Esophagus squamous epithelium (tissue), 5 donors: ENCODE measurements around the gene DIS3. TPM values are rescaled to one million over a fixed set of nuclear protein-coding genes. Genes with fewer than 3 reads are reported as not detected.
"Not testable (repeated sequence)": the region's sequence is repeated elsewhere in the genome, so short reads cannot be mapped to it uniquely, and the experiment has no call there.

ENCODE experiments used
- DNase-seq: peaks from one replicate; lab custom pipeline; 2025; lab: John Stamatoyannopoulos, UW
- H3K27ac ChIP-seq, 4 donors: fragments of 200-600 bp; sonication (generic); one replicate each; pipeline ENCODE4 v1.5.1; 2016 to 2019; ENCODE audit warnings: mild to moderate bottlenecking in 1 of 4
- H3K27me3 ChIP-seq, 4 donors: fragments of 200-600 bp; sonication (generic); 1 replicate in 3 of 4; 2 replicates in 1 of 4; pipeline versions ENCODE4 v1.5.1 to v1.6.0; 2017 to 2021; ENCODE audit warnings: antibody characterized with exemption in 1 of 4
- H3K36me3 ChIP-seq, 3 donors: fragments of 200-600 bp; sonication (generic); one replicate each; pipeline ENCODE4 v1.5.1; 2016 to 2019
- H3K4me1 ChIP-seq, 3 donors: fragments of 200-600 bp; sonication (generic); one replicate each; pipeline ENCODE4 v1.5.1; 2017 to 2019
- H3K4me3 ChIP-seq, 4 donors: fragments of 200-600 bp; sonication (generic); 1 replicate in 3 of 4; 2 replicates in 1 of 4; pipeline ENCODE4 v1.5.1; 2016 to 2019; ENCODE audit warnings: mild to moderate bottlenecking in 2 of 4, moderate library complexity in 1 of 4
- H3K9me3 ChIP-seq, 3 donors: fragments of 200-600 bp; sonication (generic); one replicate each; pipeline ENCODE4 v1.5.1; 2016 to 2019
- POLR2A ChIP-seq, 4 donors: fragments of 450-650 bp; IDR thresholded peaks; one replicate each; pipeline ENCODE4 v1.6.1; 2017; ENCODE audit warnings: antibody characterized with exemption in 4 of 4, mild to moderate bottlenecking in 4 of 4, moderate library complexity in 3 of 4
- WGBS, 2 donors: methylation state at CpG; one replicate each; pipeline ENCODE4 v1.1.5; 2018; 5-methylcytosine and 5-hydroxymethylcytosine counted together
- intact Hi-C: fragments of 100-400 bp; cut with DNase I; formaldehyde crosslinking; loops from one replicate; pipeline ENCODE4 v1.15.0; 2022
- total RNA-seq, 4 donors: library from RNA; depleted of rRNA; stranded (reverse); fragments of >200 nt; gene quantifications; one replicate each; pipeline ENCODE4 v1.1.0, GENCODE V29; 2016
- TF ChIP-seq, protein P1 (sequence below), 6 experiments: fragments of 450-650 bp in 4 of 6; fragments of 200-600 bp in 2 of 6; sonication (generic) in 2 of 6; IDR thresholded peaks; one replicate each; pipeline ENCODE4 v1.5.1; 2016 to 2019; ENCODE audit warnings: antibody characterized with exemption in 6 of 6, mild to moderate bottlenecking in 4 of 6, moderate library complexity in 4 of 6
- donor health status: DM: yes; HTN: yes; CAD: no.

Gene DIS3
- total RNA-seq, 4 donors from 2014 or later: 21.0 to 36.7 (median 32.5) TPM

DNA sequence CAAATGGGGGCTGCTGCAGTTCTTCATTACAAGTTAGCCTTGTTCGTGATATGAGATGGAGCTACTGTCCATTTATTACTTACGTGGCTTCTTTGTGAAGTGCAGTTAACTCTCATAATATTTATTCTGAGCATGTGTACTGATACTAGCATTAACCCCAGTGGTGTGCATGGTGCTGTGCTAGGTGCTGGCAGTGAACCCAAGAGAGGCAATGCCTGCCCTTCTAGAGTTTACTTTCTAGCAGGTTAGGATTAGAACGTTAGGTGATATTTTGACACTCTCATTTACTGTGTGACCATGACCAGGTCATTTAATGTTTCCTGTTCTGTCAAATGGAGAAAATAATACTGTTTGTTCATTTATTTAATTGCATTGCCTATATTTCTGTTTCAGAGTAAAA is 17.1 kb upstream of the DIS3 start:
- Histone ChIP-seq H3K9me3 (no peaks in the 10 kb centered on the region), H3K27ac (no peak overlapping the region), H3K27me3 (no peaks in the 10 kb centered on the region), H3K4me3 (no peak overlapping the region), H3K4me1 (peaks cover 0 to 15% (median 0%) of the 10 kb centered on the region in 3 donors), H3K36me3 (peaks cover 4 to 88% (median 5%) of the 10 kb centered on the region in 3 donors)
- 63 to 80% methylated on average over 3 of the region's 3 CpGs for WGBS, 2 donors
- TF ChIP-seq, protein P1, sequence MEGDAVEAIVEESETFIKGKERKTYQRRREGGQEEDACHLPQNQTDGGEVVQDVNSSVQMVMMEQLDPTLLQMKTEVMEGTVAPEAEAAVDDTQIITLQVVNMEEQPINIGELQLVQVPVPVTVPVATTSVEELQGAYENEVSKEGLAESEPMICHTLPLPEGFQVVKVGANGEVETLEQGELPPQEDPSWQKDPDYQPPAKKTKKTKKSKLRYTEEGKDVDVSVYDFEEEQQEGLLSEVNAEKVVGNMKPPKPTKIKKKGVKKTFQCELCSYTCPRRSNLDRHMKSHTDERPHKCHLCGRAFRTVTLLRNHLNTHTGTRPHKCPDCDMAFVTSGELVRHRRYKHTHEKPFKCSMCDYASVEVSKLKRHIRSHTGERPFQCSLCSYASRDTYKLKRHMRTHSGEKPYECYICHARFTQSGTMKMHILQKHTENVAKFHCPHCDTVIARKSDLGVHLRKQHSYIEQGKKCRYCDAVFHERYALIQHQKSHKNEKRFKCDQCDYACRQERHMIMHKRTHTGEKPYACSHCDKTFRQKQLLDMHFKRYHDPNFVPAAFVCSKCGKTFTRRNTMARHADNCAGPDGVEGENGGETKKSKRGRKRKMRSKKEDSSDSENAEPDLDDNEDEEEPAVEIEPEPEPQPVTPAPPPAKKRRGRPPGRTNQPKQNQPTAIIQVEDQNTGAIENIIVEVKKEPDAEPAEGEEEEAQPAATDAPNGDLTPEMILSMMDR (IDR thresholded peaks at IDR 0.05): no peak
- no peak for TF ChIP-seq POLR2A (IDR thresholded peaks at IDR 0.05)
- intact Hi-C loops: no loop called here
- no peak for DNase-seq

DNA sequence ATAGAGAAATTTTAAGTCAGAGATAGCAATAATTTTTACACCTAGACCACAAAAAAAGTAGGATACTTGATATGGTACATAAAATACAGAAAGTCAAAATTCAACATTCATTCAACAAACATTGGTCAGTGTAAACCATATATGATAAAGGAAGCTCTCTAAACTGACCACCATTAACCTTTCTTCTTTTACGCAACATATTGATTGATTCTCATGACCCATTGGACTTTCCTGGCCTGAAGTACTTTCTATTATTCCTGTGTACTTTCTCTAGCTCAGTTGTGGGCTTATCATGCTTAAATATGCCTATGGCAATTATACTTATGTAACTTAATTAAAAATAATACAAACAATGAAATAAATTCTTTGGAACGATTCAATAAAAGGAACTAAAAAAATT is 10.9 kb upstream of the DIS3 start:
- intact Hi-C loops: no loop called here
- no peak for TF ChIP-seq POLR2A (IDR thresholded peaks at IDR 0.05)
- TF ChIP-seq, protein P1 (IDR thresholded peaks at IDR 0.05): no peak
- Histone ChIP-seq H3K4me3 (no peak overlapping the region), H3K27ac (no peak overlapping the region), H3K4me1 (no peaks in the 10 kb centered on the region), H3K27me3 (no peaks in the 10 kb centered on the region), H3K9me3 (no peaks in the 10 kb centered on the region), H3K36me3 (peaks cover 4 to 73% (median 14%) of the 10 kb centered on the region in 3 donors)
- DNase-seq: no peak
- 83 to 87% methylated on average over 2 of the region's 2 CpGs for WGBS, 2 donors

DNA sequence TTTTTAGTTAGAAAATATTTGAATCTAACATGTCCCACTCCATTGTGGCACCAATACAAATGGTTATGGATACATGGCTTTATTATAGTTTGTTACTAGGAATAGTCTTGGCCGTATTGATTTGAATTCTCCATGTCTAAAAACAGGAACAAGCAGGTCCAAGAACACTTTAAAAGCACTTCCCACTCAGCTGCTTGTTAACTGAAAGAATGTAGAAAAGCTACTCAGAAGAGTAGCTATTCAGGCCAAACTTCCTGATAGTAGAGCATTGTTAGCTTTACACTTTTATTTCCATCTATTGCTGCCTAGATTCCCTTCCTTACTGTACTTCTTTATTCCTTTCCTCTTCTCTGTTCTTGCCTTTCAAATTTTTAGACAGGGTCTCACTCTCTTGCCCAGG is 7.1 kb upstream of the DIS3 start:
- intact Hi-C loops: no loop called here
- H3K9me3 ChIP-seq: no peaks in the 10 kb centered on the region
- H3K27ac ChIP-seq: no peak overlapping the region
- DNase-seq: no peak
- H3K4me3 ChIP-seq: no peak overlapping the region
- TF ChIP-seq, protein P1 (IDR thresholded peaks at IDR 0.05): no peak
- TF ChIP-seq POLR2A (IDR thresholded peaks at IDR 0.05): no peak
- H3K4me1 ChIP-seq: peaks cover 0 to 21% (median 0%) of the 10 kb centered on the region in 3 donors
- WGBS, 2 donors: 71 to 85% methylated on average over 1 of the region's 1 CpG
- no peaks in the 10 kb centered on the region for H3K27me3 ChIP-seq
- peaks cover 0 to 63% (median 9%) of the 10 kb centered on the region in 3 donors for H3K36me3 ChIP-seq

DNA sequence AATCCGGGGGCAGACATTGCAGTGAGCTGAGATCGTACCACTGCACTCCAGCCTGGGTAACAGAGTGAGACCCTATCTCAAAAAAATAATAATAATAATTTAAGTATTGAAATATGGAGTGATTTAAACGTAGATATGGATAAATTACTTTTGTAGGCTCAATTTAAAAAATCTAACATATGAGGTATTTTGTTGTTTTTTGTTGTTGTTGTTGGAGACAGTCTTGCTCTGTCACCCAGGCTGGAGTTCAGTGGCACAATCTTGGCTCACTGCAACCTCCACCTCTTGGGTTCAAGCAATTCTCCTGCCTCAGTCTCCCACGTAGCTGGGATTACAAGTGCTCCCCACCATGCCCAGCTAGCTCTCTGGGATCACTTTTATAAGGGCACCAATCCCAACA is 3.0 kb upstream of the DIS3 start:
- H3K9me3 ChIP-seq, H3K27ac ChIP-seq, DNase-seq, H3K4me3 ChIP-seq, intact Hi-C loops, H3K27me3 ChIP-seq: not testable (repeated sequence)
- WGBS, 2 donors: 92 to 95% methylated on average over 4 of the region's 4 CpGs
- peaks cover 0 to 30% (median 0%) of the 10 kb centered on the region in 3 donors for H3K36me3 ChIP-seq
- peaks cover 4 to 50% (median 17%) of the 10 kb centered on the region in 3 donors for H3K4me1 ChIP-seq

DNA sequence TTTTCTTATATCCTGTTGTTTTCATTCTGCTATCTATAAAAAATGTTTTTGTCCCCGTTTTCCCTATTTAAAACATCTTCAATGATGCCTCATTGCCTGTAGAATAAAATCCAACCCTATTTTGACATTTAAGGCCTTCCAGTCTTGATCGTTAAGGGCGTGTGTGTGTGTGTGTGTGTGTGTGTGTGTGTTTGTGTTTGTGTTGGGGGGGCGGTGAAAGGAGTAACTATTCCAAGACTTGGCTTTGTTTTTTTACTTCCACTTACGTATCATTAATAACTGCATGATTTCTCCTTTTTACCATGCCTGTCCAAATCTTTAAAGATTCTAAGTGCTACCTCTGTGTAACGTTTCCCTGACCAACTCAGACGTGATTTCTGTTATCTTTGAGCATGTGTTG is 1.0 kb upstream of the DIS3 start:
- peaks cover 9 to 68% (median 24%) of the 10 kb centered on the region in 3 donors for H3K4me1 ChIP-seq
- WGBS, 2 donors: 1 to 2% methylated on average over 7 of the region's 7 CpGs
- intact Hi-C loops: no loop called here
- no peak for TF ChIP-seq POLR2A (IDR thresholded peaks at IDR 0.05)
- TF ChIP-seq, protein P1 (IDR thresholded peaks at IDR 0.05): no peak
- H3K4me3 ChIP-seq: peak overlapping the region; percentile 84 to 95 (median 88)
- DNase-seq: no peak
- H3K27me3 ChIP-seq: no peaks in the 10 kb centered on the region
- peak overlapping the region in 3 of 4 donors; percentile 90 to 94 (median 93) for H3K27ac ChIP-seq
- no peaks in the 10 kb centered on the region for H3K9me3 ChIP-seq
- H3K36me3 ChIP-seq: peaks cover 0 to 34% (median 0%) of the 10 kb centered on the region in 3 donors

DNA sequence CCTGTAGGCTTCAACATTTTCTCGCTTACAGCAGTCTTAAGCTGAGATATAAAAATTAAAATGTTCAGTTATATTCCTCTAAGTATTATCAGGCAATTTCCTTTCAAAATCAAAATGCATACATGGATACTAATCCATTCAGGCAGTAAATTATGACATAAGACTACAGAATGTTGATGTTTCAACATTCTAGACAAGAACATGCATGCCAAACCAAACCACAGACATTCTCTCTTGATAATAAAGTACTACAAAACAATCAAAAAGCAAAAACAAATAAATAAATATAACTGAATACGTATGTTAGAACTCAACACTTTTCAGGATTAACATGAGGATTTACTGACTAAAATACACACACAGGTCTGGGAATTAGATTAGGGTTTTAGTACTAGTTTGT is 7.7 kb downstream of the DIS3 start:
- intact Hi-C loops: no loop called here
- Histone ChIP-seq H3K36me3 (peaks cover 12 to 94% (median 34%) of the 10 kb centered on the region in 3 donors), H3K27ac (no peak overlapping the region), H3K27me3 (no peaks in the 10 kb centered on the region), H3K4me1 (peaks cover 3 to 11% (median 3%) of the 10 kb centered on the region in 3 donors), H3K4me3 (no peak overlapping the region), H3K9me3 (no peaks in the 10 kb centered on the region)
- TF ChIP-seq, protein P1 (IDR thresholded peaks at IDR 0.05): no peak
- TF ChIP-seq POLR2A (IDR thresholded peaks at IDR 0.05): no peak
- no peak for DNase-seq
- 65 to 68% methylated on average over 2 of the region's 2 CpGs for WGBS, 2 donors
